HepG2 (cell line): ENCODE measurements around the gene ZFHX3. TPM values are rescaled to one million over a fixed set of nuclear protein-coding genes. Genes with fewer than 3 reads are reported as not detected.
A peak's percentile ranks its signal among the peaks of the same experiment; 100 is the strongest.

Experiments
- AKAP8 ChIP-seq: sonication (generic); formaldehyde crosslinking; IDR thresholded peaks from 2 replicates; pipeline ENCODE4 v1.5.1; 2020; ENCODE audit warnings: mild to moderate bottlenecking, missing genetic modification reagents
- CBFB ChIP-seq: sonication (generic); formaldehyde crosslinking; IDR thresholded peaks from 2 replicates; pipeline ENCODE4 v1.4.0; 2020; ENCODE audit warnings: missing genetic modification reagents
- NFKBIZ ChIP-seq: IDR thresholded peaks from 2 replicates; pipeline ENCODE4 v1.6.1; 2018; ENCODE audit warnings: missing genetic modification reagents, missing compliant biosample characterization
- NKX3-1 ChIP-seq: sonication (generic); formaldehyde crosslinking; IDR thresholded peaks from 2 replicates; pipeline ENCODE4 v1.5.0; 2020; ENCODE audit warnings: missing genetic modification reagents
- PHF20 ChIP-seq: sonication (generic); formaldehyde crosslinking; IDR thresholded peaks from 2 replicates; pipeline ENCODE4 v1.5.0; 2020; ENCODE audit warnings: mild to moderate bottlenecking, missing genetic modification reagents
- RBM39 ChIP-seq: fragments of 200-400 bp; formaldehyde crosslinking; IDR thresholded peaks from one replicate; pipeline ENCODE4 v1.6.1; 2018; ENCODE audit warnings: antibody characterized with exemption, mild to moderate bottlenecking, low read depth, low read length; ENCODE audit not compliant: poor library complexity, severe bottlenecking
- RFXANK ChIP-seq: IDR thresholded peaks from 2 replicates; pipeline ENCODE4 v1.6.1; 2016
- RXRA ChIP-seq: sonication (generic); formaldehyde crosslinking; IDR thresholded peaks from 2 replicates; pipeline ENCODE4 v1.5.1; 2020; ENCODE audit warnings: missing genetic modification reagents
- TRIM24 ChIP-seq: sonication (generic); formaldehyde crosslinking; IDR thresholded peaks from 2 replicates; pipeline ENCODE4 v1.8.0; 2022; ENCODE audit warnings: mild to moderate bottlenecking, missing genetic modification reagents
- ZFY ChIP-seq: sonication (generic); formaldehyde crosslinking; IDR thresholded peaks from 2 replicates; pipeline ENCODE4 v1.4.0; 2020; ENCODE audit warnings: missing genetic modification reagents
- ZNF329 ChIP-seq: sonication (generic); formaldehyde crosslinking; IDR thresholded peaks from 2 replicates; pipeline ENCODE4 v1.9.0; 2021; ENCODE audit warnings: low read depth, mild to moderate bottlenecking, missing genetic modification reagents
- ZNF543 ChIP-seq: sonication (generic); formaldehyde crosslinking; IDR thresholded peaks from 2 replicates; pipeline ENCODE4 v1.4.0; 2020; ENCODE audit warnings: mild to moderate bottlenecking, missing genetic modification reagents
- ZNF552 ChIP-seq: sonication (generic); formaldehyde crosslinking; IDR thresholded peaks from 2 replicates; pipeline ENCODE4 v1.9.0; 2022; ENCODE audit warnings: missing genetic modification reagents, mild to moderate bottlenecking, borderline replicate concordance
- ZNF781 ChIP-seq: sonication (generic); formaldehyde crosslinking; IDR thresholded peaks from 2 replicates; pipeline ENCODE4 v1.5.1; 2020; ENCODE audit warnings: borderline replicate concordance, mild to moderate bottlenecking, missing genetic modification reagents; ENCODE audit errors: not compliant biosample characterization
- polyA plus RNA-seq, 8 experiments: library from polyadenylated mRNA; depleted of rRNA in 3 of 8; stranded (reverse) in 7 of 8; unstranded in 1 of 8; fragments of >200 nt; fragmentation: Illumina TruSeq in 4 of 8; extraction: Trizol in 4 of 8; gene quantifications; 2 replicates each; pipeline versions ENCODE4 v1.2.1 to v1.2.3, GENCODE V29; 2011 to 2016; ENCODE audit warnings: low read depth in 4 of 8, missing spikeins in 1 of 8, mixed read lengths in 1 of 8; ENCODE audit not compliant: insufficient read depth in 1 of 8
- total RNA-seq, 5 experiments: library from RNA; depleted of rRNA; stranded (reverse); fragments of >200 nt; fragmentation: Illumina TruSeq; extraction: Trizol; gene quantifications; 2 replicates each; pipeline ENCODE4 v1.2.3, GENCODE V29; 2016; ENCODE audit warnings: low read depth in 1 of 5
- TF ChIP-seq, protein P1 (sequence below): sonication (generic); formaldehyde crosslinking; IDR thresholded peaks from 2 replicates; pipeline ENCODE4 v1.4.0; 2020; ENCODE audit warnings: low read depth, mild to moderate bottlenecking, missing genetic modification reagents
- TF ChIP-seq, protein P2 (sequence below): sonication (generic); formaldehyde crosslinking; IDR thresholded peaks from 2 replicates; pipeline ENCODE4 v1.4.0; 2020; ENCODE audit warnings: mild to moderate bottlenecking, missing genetic modification reagents
- TF ChIP-seq, protein P3 (sequence below): sonication (generic); formaldehyde crosslinking; conservative IDR thresholded peaks from 2 replicates; pipeline ENCODE4 v1.8.1; 2023; ENCODE audit warnings: missing genetic modification reagents
- TF ChIP-seq, protein P4 (sequence below): sonication (generic); formaldehyde crosslinking; IDR thresholded peaks from 2 replicates; pipeline ENCODE4 v1.4.0; 2020; ENCODE audit warnings: mild to moderate bottlenecking, missing genetic modification reagents
- TF ChIP-seq, protein P5 (sequence below): conservative IDR thresholded peaks from 2 replicates; pipeline ENCODE4 v1.6.1; 2018; ENCODE audit warnings: missing genetic modification reagents
- TF ChIP-seq, protein P6 (sequence below): sonication (generic); formaldehyde crosslinking; IDR thresholded peaks from 2 replicates; pipeline ENCODE4 v1.4.0; 2020; ENCODE audit warnings: missing genetic modification reagents
- TF ChIP-seq, protein P7 (sequence below): sonication (generic); formaldehyde crosslinking; IDR thresholded peaks from 2 replicates; pipeline ENCODE4 v1.8.0; 2022; ENCODE audit warnings: missing genetic modification reagents, low read depth, mild to moderate bottlenecking, borderline replicate concordance

Gene ZFHX3
- total and polyA plus RNA-seq, 2 of the 13 experiments (the other 11 are each of a cell fraction or from before 2014, with no cell fraction given): 5.0 to 6.0 TPM

DNA sequence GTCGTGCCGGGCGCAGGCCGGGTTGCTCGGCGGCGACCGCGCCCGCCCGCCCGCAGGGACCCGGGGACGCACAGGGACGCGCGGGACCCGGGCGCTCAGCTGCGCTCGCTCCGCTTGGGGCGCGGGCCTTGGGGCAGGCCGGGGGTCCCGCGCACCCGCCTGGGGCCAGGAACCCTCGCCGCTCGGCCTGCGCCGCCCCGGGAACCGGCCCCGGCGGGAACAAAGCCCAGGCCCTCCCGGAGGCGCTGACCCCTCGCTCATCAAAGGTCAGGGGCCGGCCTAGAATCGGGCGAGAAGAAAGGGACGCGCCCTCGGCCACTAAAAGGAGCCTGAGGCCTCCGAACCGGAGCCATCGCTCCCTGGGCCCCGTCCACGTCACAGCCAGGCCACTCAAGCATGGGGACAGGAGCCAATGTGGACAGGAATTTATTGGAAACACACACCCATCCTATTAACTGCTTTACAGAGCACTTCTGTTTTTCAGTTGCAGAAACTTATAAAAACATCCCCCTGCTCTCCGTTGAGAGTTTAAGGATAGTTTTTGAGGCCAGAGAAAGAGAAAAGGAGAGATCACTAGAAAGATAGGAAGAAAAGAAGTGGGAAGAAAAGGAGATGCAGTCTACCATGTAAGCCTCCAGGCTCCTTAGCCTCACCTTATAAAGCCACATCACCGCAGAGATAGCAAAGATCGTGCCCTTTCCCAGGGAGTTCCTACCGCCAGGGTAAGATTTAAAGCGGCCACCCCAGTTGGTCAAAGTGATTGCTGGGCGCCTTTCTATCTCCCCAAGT is 558 bp upstream of the ZFHX3 start (continued):
- TF ChIP-seq RBM39: no peak
- TF ChIP-seq, protein P1, sequence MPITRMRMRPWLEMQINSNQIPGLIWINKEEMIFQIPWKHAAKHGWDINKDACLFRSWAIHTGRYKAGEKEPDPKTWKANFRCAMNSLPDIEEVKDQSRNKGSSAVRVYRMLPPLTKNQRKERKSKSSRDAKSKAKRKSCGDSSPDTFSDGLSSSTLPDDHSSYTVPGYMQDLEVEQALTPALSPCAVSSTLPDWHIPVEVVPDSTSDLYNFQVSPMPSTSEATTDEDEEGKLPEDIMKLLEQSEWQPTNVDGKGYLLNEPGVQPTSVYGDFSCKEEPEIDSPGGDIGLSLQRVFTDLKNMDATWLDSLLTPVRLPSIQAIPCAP (CRISPR knock-in tag): no peak
- no peak for TF ChIP-seq ZNF781
- TF ChIP-seq PHF20 (CRISPR knock-in tag): peak; percentile 68
- TF ChIP-seq, protein P2, sequence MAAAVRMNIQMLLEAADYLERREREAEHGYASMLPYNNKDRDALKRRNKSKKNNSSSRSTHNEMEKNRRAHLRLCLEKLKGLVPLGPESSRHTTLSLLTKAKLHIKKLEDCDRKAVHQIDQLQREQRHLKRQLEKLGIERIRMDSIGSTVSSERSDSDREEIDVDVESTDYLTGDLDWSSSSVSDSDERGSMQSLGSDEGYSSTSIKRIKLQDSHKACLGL: no peak; the same call in 1 of the 2 replicates
- TF ChIP-seq, protein P3, sequence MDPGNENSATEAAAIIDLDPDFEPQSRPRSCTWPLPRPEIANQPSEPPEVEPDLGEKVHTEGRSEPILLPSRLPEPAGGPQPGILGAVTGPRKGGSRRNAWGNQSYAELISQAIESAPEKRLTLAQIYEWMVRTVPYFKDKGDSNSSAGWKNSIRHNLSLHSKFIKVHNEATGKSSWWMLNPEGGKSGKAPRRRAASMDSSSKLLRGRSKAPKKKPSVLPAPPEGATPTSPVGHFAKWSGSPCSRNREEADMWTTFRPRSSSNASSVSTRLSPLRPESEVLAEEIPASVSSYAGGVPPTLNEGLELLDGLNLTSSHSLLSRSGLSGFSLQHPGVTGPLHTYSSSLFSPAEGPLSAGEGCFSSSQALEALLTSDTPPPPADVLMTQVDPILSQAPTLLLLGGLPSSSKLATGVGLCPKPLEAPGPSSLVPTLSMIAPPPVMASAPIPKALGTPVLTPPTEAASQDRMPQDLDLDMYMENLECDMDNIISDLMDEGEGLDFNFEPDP (CRISPR knock-in tag): 0 out of 2 replicates have a peak, but pooled peaks have one; percentile 35
- TF ChIP-seq TRIM24: no peak
- TF ChIP-seq, protein P4, sequence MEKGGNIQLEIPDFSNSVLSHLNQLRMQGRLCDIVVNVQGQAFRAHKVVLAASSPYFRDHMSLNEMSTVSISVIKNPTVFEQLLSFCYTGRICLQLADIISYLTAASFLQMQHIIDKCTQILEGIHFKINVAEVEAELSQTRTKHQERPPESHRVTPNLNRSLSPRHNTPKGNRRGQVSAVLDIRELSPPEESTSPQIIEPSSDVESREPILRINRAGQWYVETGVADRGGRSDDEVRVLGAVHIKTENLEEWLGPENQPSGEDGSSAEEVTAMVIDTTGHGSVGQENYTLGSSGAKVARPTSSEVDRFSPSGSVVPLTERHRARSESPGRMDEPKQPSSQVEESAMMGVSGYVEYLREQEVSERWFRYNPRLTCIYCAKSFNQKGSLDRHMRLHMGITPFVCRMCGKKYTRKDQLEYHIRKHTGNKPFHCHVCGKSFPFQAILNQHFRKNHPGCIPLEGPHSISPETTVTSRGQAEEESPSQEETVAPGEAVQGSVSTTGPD (CRISPR knock-in tag): no peak
- TF ChIP-seq, protein P5, sequence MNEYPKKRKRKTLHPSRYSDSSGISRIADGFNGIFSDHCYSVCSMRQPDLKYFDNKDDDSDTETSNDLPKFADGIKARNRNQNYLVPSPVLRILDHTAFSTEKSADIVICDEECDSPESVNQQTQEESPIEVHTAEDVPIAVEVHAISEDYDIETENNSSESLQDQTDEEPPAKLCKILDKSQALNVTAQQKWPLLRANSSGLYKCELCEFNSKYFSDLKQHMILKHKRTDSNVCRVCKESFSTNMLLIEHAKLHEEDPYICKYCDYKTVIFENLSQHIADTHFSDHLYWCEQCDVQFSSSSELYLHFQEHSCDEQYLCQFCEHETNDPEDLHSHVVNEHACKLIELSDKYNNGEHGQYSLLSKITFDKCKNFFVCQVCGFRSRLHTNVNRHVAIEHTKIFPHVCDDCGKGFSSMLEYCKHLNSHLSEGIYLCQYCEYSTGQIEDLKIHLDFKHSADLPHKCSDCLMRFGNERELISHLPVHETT (CRISPR knock-in tag): peak; percentile 76; the same call in 1 of the 2 replicates
- no peak; the same call in 1 of the 2 replicates for TF ChIP-seq NKX3-1 (CRISPR knock-in tag)
- no peak for TF ChIP-seq AKAP8
- TF ChIP-seq ZNF543 (CRISPR knock-in tag): peak; percentile 24; the same call in 1 of the 2 replicates
- no peak for TF ChIP-seq NFKBIZ (CRISPR knock-in tag)
- peak; percentile 80; the same call in 1 of the 2 replicates for TF ChIP-seq RXRA (CRISPR knock-in tag)
- TF ChIP-seq CBFB (CRISPR knock-in tag): no peak
- TF ChIP-seq ZNF329 (CRISPR knock-in tag): peak; percentile 86; the same call in 1 of the 2 replicates
- TF ChIP-seq, protein P6, sequence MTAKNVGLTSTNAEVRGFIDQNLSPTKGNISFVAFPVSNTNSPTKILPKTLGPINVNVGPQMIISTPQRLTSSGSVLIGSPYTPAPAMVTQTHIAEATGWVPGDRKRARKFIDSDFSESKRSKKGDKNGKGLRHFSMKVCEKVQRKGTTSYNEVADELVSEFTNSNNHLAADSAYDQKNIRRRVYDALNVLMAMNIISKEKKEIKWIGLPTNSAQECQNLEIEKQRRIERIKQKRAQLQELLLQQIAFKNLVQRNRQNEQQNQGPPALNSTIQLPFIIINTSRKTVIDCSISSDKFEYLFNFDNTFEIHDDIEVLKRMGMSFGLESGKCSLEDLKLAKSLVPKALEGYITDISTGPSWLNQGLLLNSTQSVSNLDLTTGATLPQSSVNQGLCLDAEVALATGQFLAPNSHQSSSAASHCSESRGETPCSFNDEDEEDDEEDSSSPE (CRISPR knock-in tag): peak; percentile 35
- TF ChIP-seq ZNF552: no peak
- TF ChIP-seq RFXANK: no peak
- TF ChIP-seq ZFY (CRISPR knock-in tag): peak; percentile 92
- TF ChIP-seq, protein P7, sequence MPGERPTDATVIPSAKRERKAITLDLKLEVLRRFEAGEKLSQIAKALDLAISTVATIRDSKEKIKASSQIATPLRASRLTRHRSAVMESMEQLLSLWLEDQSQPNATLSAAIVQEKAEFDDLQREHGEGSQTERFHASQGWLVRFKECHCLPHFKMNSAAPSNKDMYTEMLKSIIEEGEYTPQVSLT (CRISPR knock-in tag): no peak
